Pancreas (tissue), 10 donors: ENCODE data around the gene ZFTA. TPM values are rescaled to one million over a fixed set of nuclear protein-coding genes. Genes with fewer than 3 reads are reported as not detected.

Source experiments
- ATAC-seq, 4 donors: fragments of 200-7000 bp; cut with Tn5 transposase; one replicate each; pipeline versions ENCODE4 v1.8.0 to v1.9.1; 2020; ENCODE audit warnings: mild to moderate bottlenecking in 4 of 4, moderate library complexity in 4 of 4
- DNase-seq, 6 donors: peaks; one replicate each; pipeline ENCODE4 v3.0.0-alpha.2; 2020
- FAIRE-seq: peaks from 2 replicates; lab custom pipeline; 2012; peaks lifted over from hg19 to GRCh38; lab: Jason Lieb, UNC
- H3K27ac ChIP-seq, 4 donors: fragments of 200-600 bp; sonication (generic); 1 replicate in 3 of 4; 2 replicates in 1 of 4; pipeline versions ENCODE4 v1.5.0 to v1.8.0; 2020
- H3K27me3 ChIP-seq, 4 donors: fragments of 200-600 bp; one replicate each; pipeline ENCODE4 v1.8.0; 2021
- H3K36me3 ChIP-seq, 3 donors: fragments of 200-600 bp; sonication (generic) in 1 of 3; one replicate each; pipeline versions ENCODE4 v1.5.0 to v1.8.0; 2020 to 2021
- H3K4me1 ChIP-seq, 3 donors: fragments of 200-600 bp; one replicate each; pipeline ENCODE4 v1.8.0; 2021
- H3K4me3 ChIP-seq, 4 donors: fragments of 200-600 bp; sonication (generic) in 2 of 4; one replicate each; pipeline versions ENCODE4 v1.5.0 to v1.8.0; 2020 to 2021
- H3K9me3 ChIP-seq, 4 donors: fragments of 200-600 bp; one replicate each; pipeline ENCODE4 v1.8.0; 2021
- WGBS, 2 donors: extraction: QIAGEN DNeasy Blood & Tissue Kit; methylation state at CpG; one replicate each; pipeline ENCODE4 v1.1.7; 2013; 5-methylcytosine and 5-hydroxymethylcytosine counted together
- intact Hi-C, 3 donors: fragments of 100-400 bp; cut with DNase I; formaldehyde crosslinking; loops; one replicate each; pipeline versions ENCODE4 v1.11.1 to v1.14.2; 2022
- polyA plus RNA-seq, 2 donors: library from polyadenylated mRNA; stranded (reverse); fragments of 200-250 nt; gene quantifications; one replicate each; pipeline ENCODE4 v1.2.3, GENCODE V29; 2013
- total RNA-seq, 6 donors: library from RNA; stranded (reverse); fragmentation: NEBNext Ultra II Directional in 4 of 6; extraction: Animal tissue kit (Norgen Biotek cat#: 25700) in 4 of 6; gene quantifications; one replicate each; pipeline versions ENCODE4 v1.2.1 to v1.2.4, GENCODE V29; 2021 to 2023
- TF ChIP-seq, protein P1 (sequence below), 4 donors: fragments of 200-600 bp; sonication (generic) in 3 of 4; IDR thresholded peaks; one replicate each; pipeline versions ENCODE4 v1.5.0 to v1.8.0; 2021; ENCODE audit warnings: antibody characterized with exemption in 4 of 4
- donor health status: healthy with polysubstance abuse.
- donor health status: DM: no; HTN: no; CAD: no; lungs with moderate emphysema.
- donor health status: DM: no; HTN: no; CAD: no.
- donor health status: control.
- donor health status: control.
- donor health status: Bipolar disorder and iron deficiency.
- donor health status: DM: yes; HTN: yes; CAD: no.
- donor health status: DM: no; HTN: no; CAD: no.
- donor health status: DM: no; HTN: no; CAD: no.
- donor health status: DM: yes; HTN: yes; CAD: no.

Gene ZFTA
- total and polyA plus RNA-seq, 8 donors, result 4.3 to 11.3 (median 6.5) TPM

DNA sequence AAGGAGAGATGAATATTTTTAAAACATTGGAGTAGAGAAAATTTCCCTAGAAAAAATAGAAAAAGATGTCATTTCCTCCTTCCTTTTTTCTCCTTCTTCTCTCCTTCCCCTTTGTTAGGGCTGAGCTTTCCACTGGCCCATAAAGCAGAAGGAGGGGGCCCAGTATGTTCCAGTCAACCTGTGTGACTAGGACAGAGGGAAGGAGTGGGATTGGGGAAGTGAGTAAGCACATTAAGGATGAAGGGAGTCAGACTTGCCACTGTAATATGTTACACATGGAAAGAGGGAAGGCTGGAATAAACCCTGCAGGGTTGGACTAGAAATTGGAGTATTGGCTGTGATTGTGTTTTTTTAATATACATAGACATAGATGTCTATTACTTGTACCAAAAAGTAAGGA, 24.6 kb upstream of the ZFTA start:
- intact Hi-C loops, result no loop called here
- no peak overlapping the region for H3K4me3 ChIP-seq
- TF ChIP-seq, protein P1, sequence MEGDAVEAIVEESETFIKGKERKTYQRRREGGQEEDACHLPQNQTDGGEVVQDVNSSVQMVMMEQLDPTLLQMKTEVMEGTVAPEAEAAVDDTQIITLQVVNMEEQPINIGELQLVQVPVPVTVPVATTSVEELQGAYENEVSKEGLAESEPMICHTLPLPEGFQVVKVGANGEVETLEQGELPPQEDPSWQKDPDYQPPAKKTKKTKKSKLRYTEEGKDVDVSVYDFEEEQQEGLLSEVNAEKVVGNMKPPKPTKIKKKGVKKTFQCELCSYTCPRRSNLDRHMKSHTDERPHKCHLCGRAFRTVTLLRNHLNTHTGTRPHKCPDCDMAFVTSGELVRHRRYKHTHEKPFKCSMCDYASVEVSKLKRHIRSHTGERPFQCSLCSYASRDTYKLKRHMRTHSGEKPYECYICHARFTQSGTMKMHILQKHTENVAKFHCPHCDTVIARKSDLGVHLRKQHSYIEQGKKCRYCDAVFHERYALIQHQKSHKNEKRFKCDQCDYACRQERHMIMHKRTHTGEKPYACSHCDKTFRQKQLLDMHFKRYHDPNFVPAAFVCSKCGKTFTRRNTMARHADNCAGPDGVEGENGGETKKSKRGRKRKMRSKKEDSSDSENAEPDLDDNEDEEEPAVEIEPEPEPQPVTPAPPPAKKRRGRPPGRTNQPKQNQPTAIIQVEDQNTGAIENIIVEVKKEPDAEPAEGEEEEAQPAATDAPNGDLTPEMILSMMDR (IDR thresholded peaks at IDR 0.05), result no peak
- no peak for FAIRE-seq
- ATAC-seq, result no peak
- H3K4me1 ChIP-seq, result no peaks in the 10 kb centered on the region
- no peaks in the 10 kb centered on the region for H3K9me3 ChIP-seq
- no peak for DNase-seq
- no peaks in the 10 kb centered on the region for H3K36me3 ChIP-seq
- no peaks in the 10 kb centered on the region for H3K27me3 ChIP-seq
- no peak overlapping the region for H3K27ac ChIP-seq

DNA sequence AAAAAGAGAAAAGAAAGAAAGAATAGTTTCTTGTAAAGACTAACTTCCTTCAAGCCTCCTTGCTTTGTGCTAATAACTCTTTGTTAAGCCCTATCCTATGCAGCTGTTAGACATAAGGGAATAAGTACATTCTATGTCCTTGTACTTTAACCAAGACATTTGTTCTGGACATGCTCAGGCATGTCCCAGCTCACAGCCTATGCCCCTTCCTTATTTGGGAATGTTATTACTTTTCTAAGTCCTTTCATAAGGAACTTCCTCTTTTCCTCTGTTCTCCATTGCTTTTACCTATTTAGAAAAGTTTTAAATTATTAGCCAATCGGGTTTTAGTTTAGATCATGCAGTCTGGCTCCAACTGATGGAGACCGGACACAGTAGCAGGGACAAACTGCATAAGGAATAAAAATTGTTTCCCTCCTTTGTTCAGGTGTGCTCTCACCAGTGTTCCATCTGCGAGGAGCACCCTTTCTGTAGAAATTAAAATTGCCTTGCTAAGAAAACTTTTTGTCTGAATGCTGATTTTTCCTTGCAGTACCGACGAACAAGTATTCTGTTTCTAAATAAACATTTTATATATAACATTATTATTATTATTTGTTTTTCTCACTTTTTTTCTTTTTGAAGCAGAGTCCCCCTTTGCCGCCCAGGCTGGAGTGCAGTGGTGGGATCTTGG, 23.1 kb upstream of the ZFTA start:
- no peaks in the 10 kb centered on the region for H3K36me3 ChIP-seq
- no peaks in the 10 kb centered on the region for H3K9me3 ChIP-seq
- 92 to 97% methylated on average over 6 of the region's 6 CpGs for WGBS, 2 donors
- H3K27ac ChIP-seq, result no peak overlapping the region
- no peaks in the 10 kb centered on the region for H3K4me1 ChIP-seq
- H3K4me3 ChIP-seq, result no peak overlapping the region
- ATAC-seq (no peak), FAIRE-seq (no peak), DNase-seq (no peak)
- no peaks in the 10 kb centered on the region for H3K27me3 ChIP-seq
- TF ChIP-seq, protein P1 (IDR thresholded peaks at IDR 0.05), result no peak
- intact Hi-C loops, result no loop called here

DNA sequence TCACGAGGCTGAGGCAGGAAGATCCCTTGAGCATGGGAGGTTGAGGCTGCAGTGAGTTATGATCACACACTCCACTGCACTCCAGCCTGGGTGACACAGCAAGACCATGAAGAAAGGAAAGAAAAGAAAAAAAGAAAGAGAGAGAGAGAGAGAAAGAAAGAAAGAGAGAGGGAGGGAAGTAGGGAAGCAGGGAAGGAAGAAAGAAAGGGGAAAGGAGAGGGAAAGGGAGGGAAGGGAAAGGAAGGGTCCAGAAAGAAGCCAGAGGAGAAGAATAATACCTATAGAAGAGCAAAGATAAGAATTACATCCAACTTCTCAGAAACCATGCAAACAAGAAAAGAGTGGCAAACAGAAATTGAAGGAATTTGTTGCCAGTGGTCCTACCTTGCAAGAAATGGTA, 17.2 kb upstream of the ZFTA start:
- TF ChIP-seq, protein P1 (IDR thresholded peaks at IDR 0.05), result no peak
- H3K9me3 ChIP-seq, result no peaks in the 10 kb centered on the region
- no peaks in the 10 kb centered on the region for H3K4me1 ChIP-seq
- WGBS, 2 donors, result 75 to 85% methylated on average over 1 of the region's 1 CpG
- no peaks in the 10 kb centered on the region for H3K36me3 ChIP-seq
- intact Hi-C loops, result no loop called here
- no peak overlapping the region for H3K4me3 ChIP-seq
- ATAC-seq (no peak), FAIRE-seq (no peak), DNase-seq (no peak)
- H3K27me3 ChIP-seq, result no peaks in the 10 kb centered on the region
- no peak overlapping the region for H3K27ac ChIP-seq

DNA sequence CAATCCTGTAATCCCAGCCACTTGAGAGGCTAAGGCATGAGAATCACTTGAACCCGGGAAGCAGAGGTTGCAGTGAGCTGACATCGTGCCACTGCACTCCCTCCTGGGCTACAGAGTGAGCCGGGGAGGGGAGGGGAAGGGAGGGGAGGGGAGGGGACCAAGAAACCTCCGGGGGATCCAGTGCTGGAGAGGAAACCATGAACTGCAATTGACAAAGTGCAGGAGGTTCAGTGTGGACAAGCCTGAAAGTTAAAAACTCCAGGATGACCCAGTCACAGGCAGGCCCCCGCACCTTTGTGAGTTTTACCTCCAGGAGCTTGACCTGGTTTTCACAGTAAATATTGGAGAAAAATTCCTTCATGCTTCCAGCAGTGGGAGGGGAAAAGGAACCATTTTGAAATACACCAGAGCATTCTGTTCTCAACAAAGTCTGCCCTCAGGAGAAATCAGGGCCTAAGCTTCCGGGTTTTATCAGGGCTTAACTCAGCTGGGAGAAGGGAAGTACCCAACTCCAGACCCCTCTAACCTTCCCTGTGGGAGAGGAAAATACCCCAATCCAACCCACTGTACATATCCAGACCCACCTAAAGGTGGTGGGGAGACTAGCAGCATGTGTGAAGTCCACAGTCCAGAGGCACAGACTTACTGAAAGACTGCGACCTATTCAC, 15.5 kb upstream of the ZFTA start:
- peak overlapping the region in 3 of 4 donors; percentile 39 to 58 (median 48) for H3K27ac ChIP-seq
- FAIRE-seq (no peak), DNase-seq (no peak), ATAC-seq (peak; percentile 34 to 68 (median 45))
- intact Hi-C loops, result no loop called here
- WGBS, 2 donors, result 45 to 46% methylated on average over 6 to 7 of the region's 7 CpGs
- no peaks in the 10 kb centered on the region for H3K4me1 ChIP-seq
- H3K4me3 ChIP-seq, result no peak overlapping the region
- H3K9me3 ChIP-seq, result no peaks in the 10 kb centered on the region
- H3K27me3 ChIP-seq, result no peaks in the 10 kb centered on the region
- no peaks in the 10 kb centered on the region for H3K36me3 ChIP-seq
- TF ChIP-seq, protein P1 (IDR thresholded peaks at IDR 0.05), result no peak

DNA sequence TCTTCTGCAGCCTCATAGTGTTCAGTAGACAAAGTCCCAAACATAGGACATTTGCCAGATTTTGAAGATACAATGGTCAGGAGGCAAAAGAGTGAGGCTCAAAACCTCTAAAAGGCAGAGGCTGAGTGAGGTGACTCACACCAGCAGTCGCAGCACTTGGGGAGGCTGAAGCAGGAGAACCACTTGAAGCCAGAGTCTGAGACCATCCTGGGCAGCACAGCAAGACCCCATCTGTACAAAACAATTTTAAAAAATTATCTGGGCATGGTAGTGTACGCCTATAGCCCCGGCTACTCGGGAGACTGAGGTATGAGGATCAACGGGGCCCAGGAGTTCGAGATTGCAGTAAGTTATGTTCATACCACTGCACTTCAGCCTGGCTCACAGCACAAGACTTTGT, 14.2 kb upstream of the ZFTA start:
- ATAC-seq, result no peak
- Histone ChIP-seq H3K27me3 (no peaks in the 10 kb centered on the region), H3K4me1 (no peaks in the 10 kb centered on the region), H3K36me3 (no peaks in the 10 kb centered on the region), H3K27ac (no peak overlapping the region), H3K9me3 (no peaks in the 10 kb centered on the region), H3K4me3 (no peak overlapping the region)
- TF ChIP-seq, protein P1 (IDR thresholded peaks at IDR 0.05), result no peak
- no peak for FAIRE-seq
- 93 to 95% methylated on average over 6 of the region's 6 CpGs for WGBS, 2 donors
- DNase-seq, result peak in 1 of 6 donors; percentile 4
- intact Hi-C loops, result no loop called here
